Peyer's patch (tissue), 4 donors: ENCODE results near the gene TBX1. TPM values are rescaled to one million over a fixed set of nuclear protein-coding genes. Genes with fewer than 3 reads are reported as not detected.
A peak's percentile ranks its signal among the peaks of the same experiment; 100 is the strongest.

ENCODE experiments used
- DNase-seq, 3 donors: peaks; one replicate each; pipeline ENCODE4 v3.0.0-alpha.2; 2017 to 2019
- H3K27ac ChIP-seq, 4 donors: fragments of 200-600 bp; sonication (generic); one replicate each; pipeline ENCODE4 v1.5.1; 2016 to 2019
- H3K27me3 ChIP-seq, 2 donors: fragments of 200-600 bp; sonication (generic); one replicate each; pipeline ENCODE4 v1.5.1; 2019
- H3K36me3 ChIP-seq, 3 donors: fragments of 200-600 bp; sonication (generic); one replicate each; pipeline ENCODE4 v1.5.1; 2016 to 2019
- H3K4me1 ChIP-seq, 4 donors: fragments of 200-600 bp; sonication (generic); one replicate each; pipeline ENCODE4 v1.5.1; 2016 to 2019
- H3K4me3 ChIP-seq, 4 donors: fragments of 200-600 bp; sonication (generic); 1 replicate in 3 of 4; 2 replicates in 1 of 4; pipeline ENCODE4 v1.5.1; 2016 to 2019; ENCODE audit warnings: mild to moderate bottlenecking in 1 of 4
- H3K9me3 ChIP-seq, 4 donors: fragments of 200-600 bp; sonication (generic); one replicate each; pipeline ENCODE4 v1.5.1; 2016 to 2019; ENCODE audit warnings: mild to moderate bottlenecking in 1 of 4
- POLR2A ChIP-seq, 2 donors: fragments of 450-650 bp; IDR thresholded peaks; one replicate each; pipeline ENCODE4 v1.5.1; 2017; ENCODE audit warnings: antibody characterized with exemption in 2 of 2, mild to moderate bottlenecking in 2 of 2, moderate library complexity in 2 of 2
- total RNA-seq, 4 donors: library from RNA; depleted of rRNA; stranded (reverse); fragments of >200 nt; gene quantifications; one replicate each; pipeline ENCODE4 v1.1.0, GENCODE V29; 2016
- TF ChIP-seq, protein P1 (sequence below), 6 experiments: fragments of 450-650 bp in 4 of 6; fragments of 200-600 bp in 2 of 6; sonication (generic) in 1 of 6; IDR thresholded peaks; one replicate each; pipeline ENCODE4 v1.5.1; 2017 to 2019; ENCODE audit warnings: antibody characterized with exemption in 6 of 6, mild to moderate bottlenecking in 3 of 6, moderate library complexity in 1 of 6

Gene TBX1
- total RNA-seq, 4 donors from 2014 or later: 0.70 to 4.1 (median 1.1) TPM; not detected in 1

DNA sequence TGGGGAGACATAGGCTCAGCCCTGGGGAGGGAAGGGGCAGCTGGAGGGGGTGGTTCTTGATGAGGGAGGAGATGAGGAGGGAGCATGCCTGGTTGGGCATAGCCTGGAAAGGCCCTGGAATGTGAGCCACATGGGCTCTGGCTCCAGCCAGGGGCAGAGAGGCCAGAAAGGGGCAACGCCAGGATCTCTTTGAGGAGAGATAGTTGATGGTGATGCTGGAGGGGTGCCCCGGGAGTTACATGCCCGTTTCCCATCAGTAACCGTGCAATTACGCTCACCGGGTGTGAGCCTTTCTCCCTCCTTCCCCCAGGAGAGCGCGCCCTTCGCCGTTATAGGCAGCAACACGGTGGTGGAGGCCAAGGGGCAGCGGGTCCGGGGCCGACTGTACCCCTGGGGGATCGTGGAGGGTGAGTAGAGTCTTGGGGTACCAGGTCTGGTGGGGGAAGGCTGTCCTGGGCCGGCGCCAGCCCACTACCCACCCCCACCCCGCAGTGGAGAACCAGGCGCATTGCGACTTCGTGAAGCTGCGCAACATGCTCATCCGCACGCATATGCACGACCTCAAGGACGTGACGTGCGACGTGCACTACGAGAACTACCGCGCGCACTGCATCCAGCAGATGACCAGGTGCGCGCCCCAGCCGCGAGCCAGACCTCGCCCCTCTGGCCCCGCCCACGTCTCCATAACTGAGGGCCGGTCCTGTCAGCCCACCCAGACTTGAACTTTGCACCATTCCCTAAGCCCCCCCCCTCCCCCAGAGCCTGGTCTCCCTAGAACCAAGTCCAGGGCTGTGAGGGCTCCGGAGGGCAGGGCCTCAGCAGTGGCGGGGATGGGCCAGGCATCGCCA is 39.0 kb upstream of the TBX1 start:
- Histone ChIP-seq H3K27me3 (peaks cover 0 to 19% of the 10 kb centered on the region in 2 donors), H3K4me1 (peaks cover 4 to 35% (median 16%) of the 10 kb centered on the region in 4 donors), H3K4me3 (no peak overlapping the region), H3K27ac (no peak overlapping the region), H3K36me3 (no peaks in the 10 kb centered on the region), H3K9me3 (no peaks in the 10 kb centered on the region)
- DNase-seq: no peak
- no peak for TF ChIP-seq POLR2A (IDR thresholded peaks at IDR 0.05)

DNA sequence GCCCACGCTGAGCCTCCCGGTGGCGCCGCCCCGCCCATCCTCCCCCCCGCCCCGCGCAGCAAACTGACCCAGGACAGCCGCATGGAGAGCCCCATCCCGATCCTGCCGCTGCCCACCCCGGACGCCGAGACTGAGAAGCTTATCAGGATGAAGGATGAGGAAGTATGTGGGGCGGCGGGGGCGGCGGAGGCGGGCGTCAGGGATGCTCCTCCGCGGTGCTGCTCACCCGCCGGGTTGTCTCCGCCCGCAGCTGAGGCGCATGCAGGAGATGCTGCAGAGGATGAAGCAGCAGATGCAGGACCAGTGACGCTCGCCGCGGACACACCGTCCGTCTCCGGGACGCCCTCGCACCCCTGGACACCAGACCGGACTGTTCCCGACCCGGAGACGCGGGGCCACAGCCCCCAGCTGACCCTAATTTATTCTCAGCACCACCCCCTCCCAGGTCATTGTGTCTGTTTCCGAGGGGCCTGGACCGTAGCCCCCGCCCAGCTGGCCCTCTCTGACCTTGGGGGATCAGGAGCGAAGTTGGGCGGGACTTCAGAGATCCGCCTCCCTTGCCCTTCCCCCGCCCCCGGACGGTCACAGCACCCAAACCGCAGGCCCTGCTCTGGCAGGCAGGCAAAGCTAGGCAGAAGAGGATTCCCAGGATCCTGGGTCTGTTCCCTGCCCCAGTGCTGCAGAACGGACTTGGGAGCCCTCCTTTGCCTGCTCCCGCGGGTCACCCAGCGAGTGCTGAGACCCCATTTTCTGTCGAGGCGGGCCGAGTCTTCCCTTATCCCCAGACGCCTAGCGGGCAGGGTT is 38.2 kb upstream of the TBX1 start:
- no peak overlapping the region for H3K4me3 ChIP-seq
- peaks cover 4 to 32% (median 16%) of the 10 kb centered on the region in 4 donors for H3K4me1 ChIP-seq
- no peak overlapping the region for H3K27ac ChIP-seq
- H3K27me3 ChIP-seq: peaks cover 0 to 19% of the 10 kb centered on the region in 2 donors
- TF ChIP-seq, protein P1, sequence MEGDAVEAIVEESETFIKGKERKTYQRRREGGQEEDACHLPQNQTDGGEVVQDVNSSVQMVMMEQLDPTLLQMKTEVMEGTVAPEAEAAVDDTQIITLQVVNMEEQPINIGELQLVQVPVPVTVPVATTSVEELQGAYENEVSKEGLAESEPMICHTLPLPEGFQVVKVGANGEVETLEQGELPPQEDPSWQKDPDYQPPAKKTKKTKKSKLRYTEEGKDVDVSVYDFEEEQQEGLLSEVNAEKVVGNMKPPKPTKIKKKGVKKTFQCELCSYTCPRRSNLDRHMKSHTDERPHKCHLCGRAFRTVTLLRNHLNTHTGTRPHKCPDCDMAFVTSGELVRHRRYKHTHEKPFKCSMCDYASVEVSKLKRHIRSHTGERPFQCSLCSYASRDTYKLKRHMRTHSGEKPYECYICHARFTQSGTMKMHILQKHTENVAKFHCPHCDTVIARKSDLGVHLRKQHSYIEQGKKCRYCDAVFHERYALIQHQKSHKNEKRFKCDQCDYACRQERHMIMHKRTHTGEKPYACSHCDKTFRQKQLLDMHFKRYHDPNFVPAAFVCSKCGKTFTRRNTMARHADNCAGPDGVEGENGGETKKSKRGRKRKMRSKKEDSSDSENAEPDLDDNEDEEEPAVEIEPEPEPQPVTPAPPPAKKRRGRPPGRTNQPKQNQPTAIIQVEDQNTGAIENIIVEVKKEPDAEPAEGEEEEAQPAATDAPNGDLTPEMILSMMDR (IDR thresholded peaks at IDR 0.05): no peak
- no peak for TF ChIP-seq POLR2A (IDR thresholded peaks at IDR 0.05)
- H3K36me3 ChIP-seq: no peaks in the 10 kb centered on the region
- no peaks in the 10 kb centered on the region for H3K9me3 ChIP-seq
- DNase-seq: no peak

DNA sequence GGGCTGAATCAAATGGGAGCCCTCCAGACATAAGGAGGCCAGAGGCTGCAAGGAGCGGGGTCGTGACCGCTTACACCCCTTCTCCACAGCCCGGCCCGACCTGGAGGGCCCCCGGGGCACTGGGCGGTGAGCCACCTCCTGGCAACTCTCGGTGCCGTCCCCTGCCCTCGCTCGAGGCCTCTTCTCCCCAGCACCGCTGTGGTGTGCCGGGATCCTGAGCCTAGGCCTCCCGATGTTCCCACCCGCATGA is 37.7 kb upstream of the TBX1 start:
- DNase-seq: no peak
- H3K27me3 ChIP-seq: peaks cover 0 to 19% of the 10 kb centered on the region in 2 donors

DNA sequence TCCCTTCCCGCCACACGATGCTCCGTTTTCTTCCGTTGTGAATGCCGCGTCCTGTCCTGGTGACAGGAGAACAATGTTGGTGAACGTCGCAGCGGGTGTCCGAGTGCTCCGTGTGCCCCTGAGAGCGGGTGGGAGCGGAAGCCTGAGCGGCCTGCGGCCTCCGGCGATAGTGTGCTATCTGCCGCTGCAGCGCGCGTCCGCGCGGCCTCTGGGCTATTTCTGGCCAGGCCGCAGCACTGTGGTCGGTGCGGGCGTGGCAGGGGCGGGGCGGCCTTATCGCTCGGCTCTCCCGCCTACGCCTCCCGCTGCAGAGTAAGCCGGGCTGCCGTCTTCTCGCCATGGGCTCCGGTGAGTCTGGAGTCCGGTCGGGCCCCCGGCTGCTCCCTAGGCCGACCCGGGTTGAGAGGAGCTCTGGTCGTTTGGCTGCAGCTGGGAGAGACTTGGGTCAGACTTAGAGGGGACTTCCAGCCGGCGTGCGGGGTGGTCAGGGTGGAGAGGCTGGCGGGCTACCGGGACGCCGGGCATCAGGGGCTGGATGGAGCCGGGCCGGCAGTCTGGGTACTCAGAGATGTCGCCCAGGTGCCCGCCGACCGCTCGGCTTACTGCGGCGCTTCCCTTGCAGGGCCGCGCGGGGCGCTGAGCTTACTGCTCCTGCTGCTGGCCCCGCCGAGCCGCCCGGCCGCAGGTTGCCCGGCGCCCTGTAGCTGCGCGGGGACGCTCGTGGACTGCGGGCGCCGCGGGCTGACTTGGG is 37.2 kb upstream of the TBX1 start, which contains the start of gene GP1BB:
Gene GP1BB (plus strand): TSS at position 308 of the 751 bp plus-strand sequence. CDS start 31 bp downstream, at position 339.
- Histone ChIP-seq H3K9me3 (no peaks in the 10 kb centered on the region), H3K27ac (no peak within 1 kb of the TSS), H3K4me1 (peaks cover 3 to 23% (median 14%) of the 10 kb centered on the region in 4 donors), H3K27me3 (peaks cover 0 to 19% of the 10 kb centered on the region in 2 donors), H3K4me3 (peak within 1 kb of the TSS in 3 of 4 donors; percentile 28 to 36 (median 35)), H3K36me3 (no peaks in the 10 kb centered on the region)
- TF ChIP-seq, protein P1 (IDR thresholded peaks at IDR 0.05): no peak
- TF ChIP-seq POLR2A (IDR thresholded peaks at IDR 0.05): no peak
- DNase-seq: peak in 1 of 3 donors; percentile 63

More for the DNA sequence above, 37.7 kb upstream of the TBX1 start:
- H3K4me1 ChIP-seq: peaks cover 4 to 27% (median 16%) of the 10 kb centered on the region in 4 donors
- TF ChIP-seq POLR2A (IDR thresholded peaks at IDR 0.05): no peak
- TF ChIP-seq, protein P1 (IDR thresholded peaks at IDR 0.05): no peak
- H3K36me3 ChIP-seq: no peaks in the 10 kb centered on the region
- H3K27ac ChIP-seq: no peak overlapping the region
- no peaks in the 10 kb centered on the region for H3K9me3 ChIP-seq
- peak overlapping the region in 1 of 4 donors; percentile 36 for H3K4me3 ChIP-seq

DNA sequence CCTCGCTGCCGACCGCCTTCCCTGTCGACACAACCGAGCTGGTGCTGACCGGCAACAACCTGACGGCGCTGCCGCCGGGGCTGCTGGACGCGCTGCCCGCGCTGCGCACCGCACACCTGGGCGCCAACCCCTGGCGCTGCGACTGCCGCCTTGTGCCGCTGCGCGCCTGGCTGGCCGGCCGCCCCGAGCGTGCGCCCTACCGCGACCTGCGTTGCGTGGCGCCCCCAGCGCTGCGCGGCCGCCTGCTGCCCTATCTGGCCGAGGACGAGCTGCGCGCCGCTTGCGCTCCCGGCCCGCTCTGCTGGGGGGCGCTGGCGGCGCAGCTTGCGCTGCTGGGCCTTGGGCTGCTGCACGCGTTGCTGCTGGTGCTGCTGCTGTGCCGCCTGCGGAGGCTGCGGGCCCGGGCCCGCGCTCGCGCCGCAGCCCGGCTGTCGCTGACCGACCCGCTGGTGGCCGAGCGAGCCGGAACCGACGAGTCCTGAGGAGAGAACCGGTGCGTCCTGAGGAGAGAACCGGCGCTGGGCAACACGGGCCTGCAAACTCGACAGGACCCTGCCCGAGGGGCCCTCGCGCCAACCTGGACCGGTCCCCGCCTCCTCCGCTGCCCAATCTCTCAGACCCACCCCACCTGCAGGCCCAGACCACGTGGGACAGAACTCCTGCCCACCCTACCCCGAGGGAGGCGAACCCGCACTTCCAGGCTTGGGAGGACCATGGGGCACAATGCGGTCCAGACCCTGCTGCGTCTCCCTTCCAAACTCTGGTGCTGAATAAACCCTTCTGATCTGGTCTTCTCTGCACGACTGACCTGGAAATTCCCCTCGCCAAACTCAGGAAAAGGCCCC is 36.4 kb upstream of the TBX1 start:
- Histone ChIP-seq H3K4me3 (peak overlapping the region in 3 of 4 donors; percentile 28 to 36 (median 35)), H3K27me3 (peaks cover 0 to 11% of the 10 kb centered on the region in 2 donors), H3K27ac (no peak overlapping the region), H3K36me3 (no peaks in the 10 kb centered on the region), H3K9me3 (no peaks in the 10 kb centered on the region), H3K4me1 (peaks cover 0 to 15% (median 8%) of the 10 kb centered on the region in 4 donors)
- no peak for DNase-seq
- TF ChIP-seq, protein P1 (IDR thresholded peaks at IDR 0.05): peak in 1 of 6 experiments; percentile 2
- no peak for TF ChIP-seq POLR2A (IDR thresholded peaks at IDR 0.05)
